Measurements from ENCODE around the gene DENR.
"Not testable (repeated sequence)": the region's sequence is repeated elsewhere in the genome, so short reads cannot be mapped to it uniquely, and the experiment has no call there.

DENR gene

GRCh38 chr12:122795807-122796206, 43.2 kb downstream of the DENR start:
- TF ChIP-seq MYC (IDR thresholded peaks at IDR 0.05; ENCODE audit: low read depth, low read length) (no peak), POLR2A (IDR thresholded peaks at IDR 0.05; ENCODE audit: extremely low read depth, insufficient read length) (no peak), MAX (IDR thresholded peaks at IDR 0.05; ENCODE audit: low read depth, low read length) (no peak), CTCF (IDR thresholded peaks at IDR 0.05; ENCODE audit: low read depth, low read length) (no peak)
- no peak for DNase-seq (ENCODE audit: low read depth)

GRCh38 chr12:122799641-122800243, 47.1 kb downstream of the DENR start:
- H3K4me3 ChIP-seq (ENCODE audit: low read depth, low read length): no peak overlapping the region
- DNase-seq (ENCODE audit: low read depth): peak; percentile 34
- TF ChIP-seq MYC (IDR thresholded peaks at IDR 0.05; ENCODE audit: low read depth, low read length): no peak
- peak; percentile 34; the same call in 1 of the 2 replicates for TF ChIP-seq MAX (IDR thresholded peaks at IDR 0.05; ENCODE audit: low read depth, low read length)

More at GRCh38 chr12:122795807-122796206, 43.2 kb downstream of the DENR start:
- no peak overlapping the region for H3K4me3 ChIP-seq (ENCODE audit: low read depth, low read length)

- no peak overlapping the region for H3K4me3 ChIP-seq (ENCODE audit: low read depth, low read length)
- no peak for DNase-seq (ENCODE audit: low read depth)
- TF ChIP-seq POLR2A (IDR thresholded peaks at IDR 0.05; ENCODE audit: extremely low read depth, insufficient read length) (no peak), MAX (IDR thresholded peaks at IDR 0.05; ENCODE audit: low read depth, low read length) (no peak), MYC (IDR thresholded peaks at IDR 0.05; ENCODE audit: low read depth, low read length) (no peak), CTCF (IDR thresholded peaks at IDR 0.05; ENCODE audit: low read depth, low read length) (no peak)
Measured at GRCh38 chr12:122803937-122804336, 51.3 kb downstream of the DENR start.

GRCh38 chr12:122804957-122805356, 52.3 kb downstream of the DENR start:
- not testable (repeated sequence) for H3K4me3 ChIP-seq (ENCODE audit: low read depth, low read length); DNase-seq (ENCODE audit: low read depth)

- TF ChIP-seq MAX (IDR thresholded peaks at IDR 0.05; ENCODE audit: low read depth, low read length) (no peak), MYC (IDR thresholded peaks at IDR 0.05; ENCODE audit: low read depth, low read length) (no peak), CTCF (IDR thresholded peaks at IDR 0.05; ENCODE audit: low read depth, low read length) (no peak), POLR2A (IDR thresholded peaks at IDR 0.05; ENCODE audit: extremely low read depth, insufficient read length) (no peak)
- no peak overlapping the region for H3K4me3 ChIP-seq (ENCODE audit: low read depth, low read length)
- no peak for DNase-seq (ENCODE audit: low read depth)
Measured at GRCh38 chr12:122807651-122808050, 55.0 kb downstream of the DENR start.

- TF ChIP-seq MYC (IDR thresholded peaks at IDR 0.05; ENCODE audit: low read depth, low read length): no peak
- TF ChIP-seq CTCF (IDR thresholded peaks at IDR 0.05; ENCODE audit: low read depth, low read length): no peak
- no peak for TF ChIP-seq POLR2A (IDR thresholded peaks at IDR 0.05; ENCODE audit: extremely low read depth, insufficient read length)
Measured at GRCh38 chr12:122811777-122812176, 59.2 kb downstream of the DENR start.

GRCh38 chr12:122813310-122813713, 60.7 kb downstream of the DENR start:
- peak; percentile 91 for DNase-seq (ENCODE audit: low read depth)
- no peak overlapping the region for H3K4me3 ChIP-seq (ENCODE audit: low read depth, low read length)
- TF ChIP-seq CTCF (IDR thresholded peaks at IDR 0.05; ENCODE audit: low read depth, low read length): peak; percentile 34
- no peak for TF ChIP-seq POLR2A (IDR thresholded peaks at IDR 0.05; ENCODE audit: extremely low read depth, insufficient read length)
- TF ChIP-seq MAX (IDR thresholded peaks at IDR 0.05; ENCODE audit: low read depth, low read length): no peak

More at GRCh38 chr12:122811777-122812176, 59.2 kb downstream of the DENR start:
- no peak for DNase-seq (ENCODE audit: low read depth)
- no peak overlapping the region for H3K4me3 ChIP-seq (ENCODE audit: low read depth, low read length)

Measured in NB4 (cell line).